H9 (cell line): ENCODE data around the gene PAK5. TPM values are rescaled to one million over a fixed set of nuclear protein-coding genes. Genes with fewer than 3 reads are reported as not detected.

Experiments
- DNase-seq: peaks from one replicate; pipeline ENCODE4 v3.0.0-alpha.2; 2017
- H2AFZ ChIP-seq: one replicate; pipeline ENCODE4 v1.6.1; 2013; ENCODE audit warnings: mild to moderate bottlenecking, low read length, control low read depth, moderate library complexity
- H2AK5ac ChIP-seq: 2 replicates; pipeline ENCODE4 v1.6.1; 2013; ENCODE audit warnings: low read length, control low read depth, mixed read lengths; ENCODE audit not compliant: insufficient read length
- H2BK120ac ChIP-seq: one replicate; pipeline ENCODE4 v1.6.1; 2013; ENCODE audit warnings: low read depth, mild to moderate bottlenecking, low read length, control low read depth, inconsistent platforms; ENCODE audit not compliant: poor library complexity, severe bottlenecking
- H2BK12ac ChIP-seq: 2 replicates; pipeline ENCODE4 v1.6.1; 2013; ENCODE audit warnings: low read length, control low read depth, mixed read lengths, low read depth; ENCODE audit not compliant: insufficient read length
- H2BK15ac ChIP-seq: 2 replicates; pipeline ENCODE4 v1.6.1; 2013; ENCODE audit warnings: low read depth, low read length, control low read depth
- H2BK20ac ChIP-seq: one replicate; pipeline ENCODE4 v1.6.1; 2013; ENCODE audit warnings: low read depth, mild to moderate bottlenecking, low read length, control low read depth, inconsistent platforms; ENCODE audit not compliant: poor library complexity, severe bottlenecking
- H2BK5ac ChIP-seq: 2 replicates; pipeline ENCODE4 v1.6.1; 2013; ENCODE audit warnings: low read length, control low read depth, mixed read lengths; ENCODE audit not compliant: insufficient read length
- H3K14ac ChIP-seq: 2 replicates; pipeline ENCODE4 v1.6.1; 2013; ENCODE audit warnings: low read length, control low read depth; ENCODE audit not compliant: insufficient read depth
- H3K18ac ChIP-seq: 2 replicates; pipeline ENCODE4 v1.6.1; 2013; ENCODE audit warnings: low read depth, mild to moderate bottlenecking, mixed read lengths, low read length, control low read depth; ENCODE audit not compliant: insufficient read length
- H3K23ac ChIP-seq: 2 replicates; pipeline ENCODE4 v1.6.1; 2013; ENCODE audit warnings: low read length, control low read depth, mixed read lengths, low read depth; ENCODE audit not compliant: insufficient read length
- H3K23me2 ChIP-seq: 2 replicates; pipeline ENCODE4 v1.6.1; 2013; ENCODE audit warnings: low read depth, mild to moderate bottlenecking, mixed read lengths, low read length, control low read depth; ENCODE audit not compliant: insufficient read length, poor library complexity, severe bottlenecking
- H3K27ac ChIP-seq: 2 replicates; pipeline ENCODE4 v1.5.1; 2013; ENCODE audit warnings: low read length, control low read depth, mixed read lengths, low read depth; ENCODE audit not compliant: insufficient read length
- H3K27me3 ChIP-seq: 2 replicates; pipeline ENCODE4 v1.6.1; 2013; ENCODE audit warnings: low read length, control low read depth, inconsistent platforms; ENCODE audit not compliant: insufficient read depth
- H3K4ac ChIP-seq: 2 replicates; pipeline ENCODE4 v1.6.1; 2013; ENCODE audit warnings: low read depth, mild to moderate bottlenecking, control low read depth, inconsistent platforms, low read length, moderate library complexity
- H3K4me1 ChIP-seq: 2 replicates; pipeline ENCODE4 v1.6.1; 2013; ENCODE audit warnings: low read length, control low read depth, inconsistent platforms; ENCODE audit not compliant: insufficient read depth
- H3K4me2 ChIP-seq: 2 replicates; pipeline ENCODE4 v1.6.1; 2013; ENCODE audit warnings: low read length, control low read depth, mixed read lengths; ENCODE audit not compliant: insufficient read length, insufficient read depth
- H3K56ac ChIP-seq: 2 replicates; pipeline ENCODE4 v1.6.1; 2013; ENCODE audit warnings: low read depth, mild to moderate bottlenecking, mixed read lengths, low read length, control low read depth; ENCODE audit not compliant: insufficient read length
- H3K79me1 ChIP-seq: 2 replicates; pipeline ENCODE4 v1.6.1; 2013; ENCODE audit warnings: low read depth, mild to moderate bottlenecking, moderate library complexity, low read length, control low read depth, inconsistent platforms; ENCODE audit not compliant: insufficient read depth, poor library complexity, severe bottlenecking
- H3K79me2 ChIP-seq: 2 replicates; pipeline ENCODE4 v1.6.1; 2013; ENCODE audit warnings: low read length, control low read depth, inconsistent platforms; ENCODE audit not compliant: insufficient read depth
- H3K9ac ChIP-seq: 2 replicates; pipeline ENCODE4 v1.6.1; 2013; ENCODE audit warnings: low read length, control low read depth, mixed read lengths; ENCODE audit not compliant: insufficient read length; ENCODE audit errors: extremely low read depth
- H3K9me3 ChIP-seq: one replicate; pipeline ENCODE4 v1.6.1; 2013; ENCODE audit warnings: low read depth, low read length, inconsistent platforms; ENCODE audit not compliant: control insufficient read depth
- H3T11ph ChIP-seq: one replicate; pipeline ENCODE4 v1.6.1; 2013; ENCODE audit warnings: mild to moderate bottlenecking, low read length, control low read depth, inconsistent platforms
- H4K20me1 ChIP-seq: one replicate; pipeline ENCODE4 v1.6.1; 2013; ENCODE audit not compliant: control insufficient read depth, insufficient read length, insufficient read depth
- H4K5ac ChIP-seq: 2 replicates; pipeline ENCODE4 v1.6.1; 2013; ENCODE audit warnings: low read depth, mild to moderate bottlenecking, mixed read lengths, low read length, control low read depth; ENCODE audit not compliant: insufficient read length
- H4K8ac ChIP-seq: replicated peaks from 2 replicates; pipeline ENCODE4 v1.6.1; 2013; ENCODE audit warnings: low read length, control low read depth, mixed read lengths, low read depth; ENCODE audit not compliant: insufficient read length
- H4K91ac ChIP-seq: 2 replicates; pipeline ENCODE4 v1.6.1; 2013; ENCODE audit warnings: low read depth, mild to moderate bottlenecking, moderate library complexity, mixed read lengths, low read length, control low read depth; ENCODE audit not compliant: insufficient read length
- H3K27ac Mint-ChIP-seq, 3 experiments: 2 replicates in 2 of 3; 3 replicates in 1 of 3; pipeline ENCODE4 v1.8.0; 2020 to 2021; ENCODE audit warnings: mixed read lengths in 3 of 3, mild to moderate bottlenecking in 1 of 3, moderate library complexity in 1 of 3
- H3K27me3 Mint-ChIP-seq: 2 replicates; pipeline ENCODE4 v1.8.0; 2021; ENCODE audit warnings: low read depth, mild to moderate bottlenecking, moderate library complexity, mixed read lengths
- H3K36me3 Mint-ChIP-seq, 3 experiments: 2 replicates in 2 of 3; 3 replicates in 1 of 3; pipeline ENCODE4 v1.8.0; 2020 to 2021; ENCODE audit warnings: low read depth in 3 of 3, mixed read lengths in 3 of 3; ENCODE audit not compliant: insufficient read depth in 1 of 3
- H3K4me1 Mint-ChIP-seq, 2 experiments: 2 replicates each; pipeline ENCODE4 v1.8.0; 2020; ENCODE audit warnings: mixed read lengths in 2 of 2
- H3K4me3 Mint-ChIP-seq, 2 experiments: 2 replicates in 1 of 2; 3 replicates in 1 of 2; pipeline ENCODE4 v1.8.0; 2020 to 2021; ENCODE audit warnings: mild to moderate bottlenecking in 2 of 2, mixed read lengths in 2 of 2, moderate library complexity in 1 of 2
- H3K9me3 Mint-ChIP-seq, 2 experiments: 2 replicates in 1 of 2; 3 replicates in 1 of 2; pipeline ENCODE4 v1.8.0; 2020; ENCODE audit warnings: mild to moderate bottlenecking in 2 of 2, mixed read lengths in 2 of 2, moderate library complexity in 1 of 2
- WGBS: extraction: QIAGEN DNeasy Blood & Tissue Kit; methylation state at CpG from one replicate; pipeline ENCODE4 v1.1.7; 2013; ENCODE audit warnings: missing lambda C conversion rate, low lambda C conversion rate, mixed read lengths; ENCODE audit not compliant: insufficient read length; ENCODE audit errors: extremely low coverage; 5-methylcytosine and 5-hydroxymethylcytosine counted together
- total RNA-seq: library from RNA; stranded (reverse); gene quantifications from 2 replicates; pipeline ENCODE4 v1.2.1, GENCODE V29; 2021
- TF ChIP-seq, protein P1 (sequence below): fragments of 200-600 bp; sonication (generic); conservative IDR thresholded peaks from 3 replicates; pipeline ENCODE4 v1.8.0; 2021; ENCODE audit warnings: antibody characterized with exemption, mild to moderate bottlenecking

Gene PAK5
- total RNA-seq, 1 experiment from 2014 or later: 0.20 TPM

DNA sequence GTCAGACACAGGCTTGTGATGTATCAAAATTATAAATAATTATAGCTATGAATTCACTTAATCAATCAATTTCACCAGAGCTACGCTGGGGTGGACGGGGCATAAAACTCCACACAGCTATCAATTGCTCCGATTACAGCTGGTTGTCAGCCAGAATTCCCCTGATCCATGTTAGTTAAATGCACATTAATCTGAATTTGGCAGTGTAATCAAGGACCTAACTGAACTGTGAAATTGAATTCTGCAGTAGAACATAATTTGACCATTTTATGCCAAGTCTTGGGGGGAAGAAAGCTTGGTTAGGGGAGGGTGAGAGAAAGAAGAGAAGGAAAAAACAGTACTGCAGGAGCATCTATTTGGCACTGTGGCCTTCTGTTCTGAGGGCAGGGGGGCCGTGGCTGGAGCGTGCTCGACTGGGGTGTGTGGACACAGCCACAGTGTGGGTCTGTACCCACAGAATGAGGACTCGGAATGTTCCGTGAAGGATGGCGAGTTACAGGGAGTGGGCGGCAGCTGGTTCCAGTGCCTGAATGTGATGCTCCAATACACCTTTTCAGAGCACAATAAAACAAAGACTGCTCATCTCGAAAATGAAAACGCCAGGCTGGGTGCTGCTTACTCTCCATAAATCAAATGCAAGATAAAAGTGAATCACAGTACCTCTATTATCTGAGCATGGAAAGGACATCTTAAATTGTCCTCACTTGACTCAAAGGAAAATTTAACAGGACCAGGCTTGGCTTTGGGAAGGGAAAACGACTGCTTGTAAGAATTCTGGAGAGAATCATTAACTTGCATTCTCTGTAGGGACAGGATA is 265.3 kb downstream of the PAK5 start:
- no peak overlapping the region for H3K56ac ChIP-seq
- H3K9me3 Mint-ChIP-seq: peaks cover 0 to 2% of the 10 kb centered on the region in 2 experiments; a peak in 1 of 5 replicates
- no peak overlapping the region for H3T11ph ChIP-seq
- no peak overlapping the region for H2BK5ac ChIP-seq
- H3K18ac ChIP-seq: peak overlapping the region; percentile 44
- no peaks in the 10 kb centered on the region for H3K79me2 ChIP-seq
- no peaks in the 10 kb centered on the region for H3K79me1 ChIP-seq
- no peak overlapping the region for H2BK120ac ChIP-seq
- peak overlapping the region; percentile 25 for H3K4me2 ChIP-seq
- no CpG with 5 or more reads among the region's 13 CpGs for WGBS
- TF ChIP-seq, protein P1, sequence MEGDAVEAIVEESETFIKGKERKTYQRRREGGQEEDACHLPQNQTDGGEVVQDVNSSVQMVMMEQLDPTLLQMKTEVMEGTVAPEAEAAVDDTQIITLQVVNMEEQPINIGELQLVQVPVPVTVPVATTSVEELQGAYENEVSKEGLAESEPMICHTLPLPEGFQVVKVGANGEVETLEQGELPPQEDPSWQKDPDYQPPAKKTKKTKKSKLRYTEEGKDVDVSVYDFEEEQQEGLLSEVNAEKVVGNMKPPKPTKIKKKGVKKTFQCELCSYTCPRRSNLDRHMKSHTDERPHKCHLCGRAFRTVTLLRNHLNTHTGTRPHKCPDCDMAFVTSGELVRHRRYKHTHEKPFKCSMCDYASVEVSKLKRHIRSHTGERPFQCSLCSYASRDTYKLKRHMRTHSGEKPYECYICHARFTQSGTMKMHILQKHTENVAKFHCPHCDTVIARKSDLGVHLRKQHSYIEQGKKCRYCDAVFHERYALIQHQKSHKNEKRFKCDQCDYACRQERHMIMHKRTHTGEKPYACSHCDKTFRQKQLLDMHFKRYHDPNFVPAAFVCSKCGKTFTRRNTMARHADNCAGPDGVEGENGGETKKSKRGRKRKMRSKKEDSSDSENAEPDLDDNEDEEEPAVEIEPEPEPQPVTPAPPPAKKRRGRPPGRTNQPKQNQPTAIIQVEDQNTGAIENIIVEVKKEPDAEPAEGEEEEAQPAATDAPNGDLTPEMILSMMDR: no peak
- no peak for DNase-seq
- peaks cover 7% of the 10 kb centered on the region; the same call in 1 of the 2 replicates for H3K27me3 ChIP-seq
- H3K4me1 Mint-ChIP-seq: peaks cover 58 to 67% of the 10 kb centered on the region in 2 experiments
- no peak overlapping the region for H2BK12ac ChIP-seq
- no peak overlapping the region for H2AFZ ChIP-seq
- H4K8ac ChIP-seq: no peak overlapping the region
- no peak overlapping the region for H2BK15ac ChIP-seq
- peak overlapping the region; percentile 46 to 75 for H3K4me3 Mint-ChIP-seq
- H3K23ac ChIP-seq: no peak overlapping the region
- no peak overlapping the region for H4K91ac ChIP-seq
- H3K36me3 Mint-ChIP-seq: peaks cover 0 to 2% (median 0%) of the 10 kb centered on the region in 3 experiments; a peak in 2 of 7 replicates
- no peak overlapping the region for H3K14ac ChIP-seq
- no peaks in the 10 kb centered on the region for H3K23me2 ChIP-seq
- H2BK20ac ChIP-seq: no peak overlapping the region
- H3K4ac ChIP-seq: no peak overlapping the region
- H3K9ac ChIP-seq: no peak overlapping the region
- peaks cover 78% of the 10 kb centered on the region for H3K27me3 Mint-ChIP-seq
- no peak overlapping the region for H3K27ac ChIP-seq
- no peaks in the 10 kb centered on the region for H3K9me3 ChIP-seq
- no peak overlapping the region for H2AK5ac ChIP-seq
- no peaks in the 10 kb centered on the region for H4K20me1 ChIP-seq
- peak overlapping the region; percentile 0 to 91 (median 37); a peak in 6 of 7 replicates for H3K27ac Mint-ChIP-seq
- H4K5ac ChIP-seq: no peak overlapping the region
- H3K4me1 ChIP-seq: peaks cover 36% of the 10 kb centered on the region; the same call in 1 of the 2 replicates
